ENCODE data around the gene USP20. TPM values are rescaled to one million over a fixed set of nuclear protein-coding genes. Genes with fewer than 3 reads are reported as not detected.

The USP20 gene
- total and polyA plus RNA-seq, 11 donors, result 9.4 to 19.7 (median 12.9) TPM

GRCh38 chr9:129810116-129810515 lies 25.1 kb upstream of the USP20 start:
- peaks cover 0 to 17% (median 0%) of the 10 kb centered on the region in 12 donors for H3K4me1 ChIP-seq
- no peak overlapping the region for H3K4me3 ChIP-seq
- ATAC-seq (no peak), DNase-seq (peak in 1 of 5 donors; percentile 7)
- intact Hi-C loops (cut with DNase I), result no loop called here
- no peak for TF ChIP-seq CTCF (IDR thresholded peaks at IDR 0.05)
- TF ChIP-seq POLR2A (IDR thresholded peaks at IDR 0.05), result no peak
- no peaks in the 10 kb centered on the region for H3K9me3 ChIP-seq
- H3K36me3 ChIP-seq, result peaks cover 0 to 91% (median 69%) of the 10 kb centered on the region in 9 donors
- 90 to 97% (median 94%) methylated on average over 5 to 11 of the region's 11 CpGs for WGBS, 4 donors
- H3K27me3 ChIP-seq, result no peaks in the 10 kb centered on the region
- H3K27ac ChIP-seq, result no peak overlapping the region

GRCh38 chr9:129810788-129811187 lies 24.5 kb upstream of the USP20 start:
- H3K4me1 ChIP-seq, result peaks cover 0 to 10% (median 0%) of the 10 kb centered on the region in 12 donors
- intact Hi-C loops (cut with DNase I), result no loop called here
- H3K36me3 ChIP-seq, result peaks cover 0 to 91% (median 73%) of the 10 kb centered on the region in 9 donors
- 85 to 89% (median 87%) methylated on average over 6 of the region's 6 CpGs for WGBS, 4 donors
- H3K27me3 ChIP-seq, result no peaks in the 10 kb centered on the region
- ATAC-seq, result no peak
- peak in 1 of 5 donors; percentile 6 for DNase-seq
- no peak overlapping the region for H3K27ac ChIP-seq
- no peaks in the 10 kb centered on the region for H3K9me3 ChIP-seq
- H3K4me3 ChIP-seq, result no peak overlapping the region
- TF ChIP-seq POLR2A (IDR thresholded peaks at IDR 0.05), result no peak

- peaks cover 0 to 99% (median 83%) of the 10 kb centered on the region in 9 donors for H3K36me3 ChIP-seq
- no peak for ATAC-seq
Measured at GRCh38 chr9:129811967-129812363, 23.3 kb upstream of the USP20 start.

GRCh38 chr9:129812385-129812784 lies 22.9 kb upstream of the USP20 start:
- H3K4me3 ChIP-seq, result no peak overlapping the region
- H3K27ac ChIP-seq, result no peak overlapping the region
- ATAC-seq (no peak), DNase-seq (peak in 1 of 5 donors; percentile 12)
- peaks cover 0 to 99% (median 83%) of the 10 kb centered on the region in 9 donors for H3K36me3 ChIP-seq
- H3K27me3 ChIP-seq, result no peaks in the 10 kb centered on the region
- no peaks in the 10 kb centered on the region for H3K9me3 ChIP-seq
- TF ChIP-seq POLR2A (IDR thresholded peaks at IDR 0.05) (no peak), CTCF (IDR thresholded peaks at IDR 0.05) (no peak)
- intact Hi-C loops (cut with DNase I), result no loop called here
- peaks cover 0 to 8% (median 0%) of the 10 kb centered on the region in 12 donors for H3K4me1 ChIP-seq
- WGBS, 4 donors, result 87 to 90% (median 89%) methylated on average over 9 of the region's 9 CpGs

More at GRCh38 chr9:129811967-129812363, 23.3 kb upstream of the USP20 start:
- peaks cover 0 to 4% (median 0%) of the 10 kb centered on the region in 12 donors for H3K4me1 ChIP-seq
- H3K4me3 ChIP-seq, result no peak overlapping the region
- WGBS, 4 donors, result 87 to 91% (median 90%) methylated on average over 6 of the region's 6 CpGs
- H3K9me3 ChIP-seq, result no peaks in the 10 kb centered on the region
- no peaks in the 10 kb centered on the region for H3K27me3 ChIP-seq
- intact Hi-C loops (cut with DNase I), result no loop called here
- peak in 1 of 5 donors; percentile 6 for DNase-seq
- TF ChIP-seq POLR2A (IDR thresholded peaks at IDR 0.05) (no peak), CTCF (IDR thresholded peaks at IDR 0.05) (no peak)
- H3K27ac ChIP-seq, result no peak overlapping the region

- H3K27me3 ChIP-seq, result no peaks in the 10 kb centered on the region
- peaks cover 0 to 8% (median 0%) of the 10 kb centered on the region in 12 donors for H3K4me1 ChIP-seq
- ATAC-seq, result no peak
- no peak overlapping the region for H3K27ac ChIP-seq
- intact Hi-C loops (cut with DNase I), result no loop called here
- no peak overlapping the region for H3K4me3 ChIP-seq
- H3K9me3 ChIP-seq, result no peaks in the 10 kb centered on the region
- 82 to 85% (median 84%) methylated on average over 9 of the region's 9 CpGs for WGBS, 4 donors
- TF ChIP-seq POLR2A (IDR thresholded peaks at IDR 0.05) (no peak), CTCF (IDR thresholded peaks at IDR 0.05) (no peak)
- peaks cover 0 to 98% (median 88%) of the 10 kb centered on the region in 9 donors for H3K36me3 ChIP-seq
- DNase-seq, result peak in 1 of 5 donors; percentile 11
Measured at GRCh38 chr9:129813661-129814060, 21.6 kb upstream of the USP20 start.

Measured in heart left ventricle (tissue), 16 donors.